ENCODE measurements around the gene TMCO4. TPM values are rescaled to one million over a fixed set of nuclear protein-coding genes. Genes with fewer than 3 reads are reported as not detected.

TMCO4 gene
- total and polyA plus RNA-seq, 2 donors (not counting 1 experiment from before 2014, with no cell fraction given) = 21.7 to 31.3 TPM

GRCh38 chr1:19747761-19748160 is 52.0 kb downstream of the TMCO4 start:
- ATAC-seq (ENCODE audit: low read depth) = no peak
- Mint-ChIP-seq H3K4me3 (no peak overlapping the region), H3K4me1 (no peaks in the 10 kb centered on the region), H3K9me3 (ENCODE audit: insufficient read depth) (no peaks in the 10 kb centered on the region), H3K27me3 (no peaks in the 10 kb centered on the region), H3K27ac (no peak overlapping the region)
- Histone ChIP-seq H2AFZ (ENCODE audit: insufficient read depth, low read depth, low read length, poor library complexity, severe bottlenecking) (no peak overlapping the region), H3K36me3 (replicated peaks in 1 of 2; ENCODE audit: control extremely low read depth in 1 of 2, control insufficient read depth in 1 of 2, extremely low read depth in 1 of 2, insufficient read depth in 2 of 2, low read length in 1 of 2) (peaks cover 0 to 46% of the 10 kb centered on the region in 2 experiments), H3K27ac (ENCODE audit: low read length in 2 of 2) (no peak overlapping the region), H3K27me3 (replicated peaks in 1 of 4; ENCODE audit: control extremely low read depth in 1 of 4, control insufficient read depth in 3 of 4, insufficient read depth in 4 of 4, low read length in 3 of 4) (no peaks in the 10 kb centered on the region), H3K9me3 (ENCODE audit: control extremely low read depth in 1 of 3, control insufficient read depth in 2 of 3, insufficient read depth in 1 of 3, low read length in 2 of 3) (no peaks in the 10 kb centered on the region), H3K9ac (ENCODE audit: low read length) (no peak overlapping the region), H3K4me3 (ENCODE audit: control extremely low read depth in 1 of 5, extremely low read depth in 1 of 5, insufficient read depth in 1 of 5, low read depth in 2 of 5, low read length in 4 of 5) (no peak overlapping the region), H4K20me1 (ENCODE audit: control insufficient read depth, insufficient read depth, low read length, poor library complexity, severe bottlenecking) (no peaks in the 10 kb centered on the region), H3K4me2 (replicated peaks; ENCODE audit: low read depth, low read length, poor library complexity, severe bottlenecking) (no peak overlapping the region), H3K79me2 (ENCODE audit: control insufficient read depth, insufficient read depth, low read length) (no peaks in the 10 kb centered on the region), H3K4me1 (ENCODE audit: control insufficient read depth in 2 of 2, insufficient read depth in 2 of 2, low read length in 2 of 2) (no peaks in the 10 kb centered on the region)
- no peak for TF ChIP-seq EZH2 (IDR thresholded peaks at IDR 0.05; ENCODE audit: borderline replicate concordance, insufficient read depth, low read depth, low read length, poor library complexity, severe bottlenecking)
- TF ChIP-seq, protein P1, sequence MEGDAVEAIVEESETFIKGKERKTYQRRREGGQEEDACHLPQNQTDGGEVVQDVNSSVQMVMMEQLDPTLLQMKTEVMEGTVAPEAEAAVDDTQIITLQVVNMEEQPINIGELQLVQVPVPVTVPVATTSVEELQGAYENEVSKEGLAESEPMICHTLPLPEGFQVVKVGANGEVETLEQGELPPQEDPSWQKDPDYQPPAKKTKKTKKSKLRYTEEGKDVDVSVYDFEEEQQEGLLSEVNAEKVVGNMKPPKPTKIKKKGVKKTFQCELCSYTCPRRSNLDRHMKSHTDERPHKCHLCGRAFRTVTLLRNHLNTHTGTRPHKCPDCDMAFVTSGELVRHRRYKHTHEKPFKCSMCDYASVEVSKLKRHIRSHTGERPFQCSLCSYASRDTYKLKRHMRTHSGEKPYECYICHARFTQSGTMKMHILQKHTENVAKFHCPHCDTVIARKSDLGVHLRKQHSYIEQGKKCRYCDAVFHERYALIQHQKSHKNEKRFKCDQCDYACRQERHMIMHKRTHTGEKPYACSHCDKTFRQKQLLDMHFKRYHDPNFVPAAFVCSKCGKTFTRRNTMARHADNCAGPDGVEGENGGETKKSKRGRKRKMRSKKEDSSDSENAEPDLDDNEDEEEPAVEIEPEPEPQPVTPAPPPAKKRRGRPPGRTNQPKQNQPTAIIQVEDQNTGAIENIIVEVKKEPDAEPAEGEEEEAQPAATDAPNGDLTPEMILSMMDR (IDR thresholded peaks at IDR 0.05) = no peak
- POLR2A ChIA-PET = no interaction called here
- intact Hi-C loops (cut with micrococcal nuclease) = no loop called here
- CTCF ChIA-PET = no interaction called here
- no peak for DNase-seq
- WGBS (ENCODE audit: insufficient coverage) = no CpG with 5 or more reads among the region's 1 CpG

GRCh38 chr1:19744886-19745285 is 54.8 kb downstream of the TMCO4 start:
- intact Hi-C loops (cut with micrococcal nuclease) = no loop called here
- H3K36me3 ChIP-seq (replicated peaks in 1 of 2; ENCODE audit: control extremely low read depth in 1 of 2, control insufficient read depth in 1 of 2, extremely low read depth in 1 of 2, insufficient read depth in 2 of 2, low read length in 1 of 2) = peaks cover 0 to 33% of the 10 kb centered on the region in 2 experiments
- POLR2A ChIA-PET = interaction anchor here (0.6 kb wide), 1 partner anchor 524 kb away, joined by 5 read pairs; no protein-coding TSS in a partner anchor

More at GRCh38 chr1:19744886-19745285, 54.8 kb downstream of the TMCO4 start:
- Histone ChIP-seq H3K9me3 (ENCODE audit: control extremely low read depth in 1 of 3, control insufficient read depth in 2 of 3, insufficient read depth in 1 of 3, low read length in 2 of 3) (peaks cover 0 to 2% (median 0%) of the 10 kb centered on the region in 3 donors), H3K4me2 (replicated peaks; ENCODE audit: low read depth, low read length, poor library complexity, severe bottlenecking) (no peak overlapping the region), H3K79me2 (ENCODE audit: control insufficient read depth, insufficient read depth, low read length) (no peaks in the 10 kb centered on the region), H3K4me1 (ENCODE audit: control insufficient read depth in 2 of 2, insufficient read depth in 2 of 2, low read length in 2 of 2) (no peaks in the 10 kb centered on the region), H4K20me1 (ENCODE audit: control insufficient read depth, insufficient read depth, low read length, poor library complexity, severe bottlenecking) (no peaks in the 10 kb centered on the region), H3K27ac (ENCODE audit: low read length in 2 of 2) (no peak overlapping the region), H2AFZ (ENCODE audit: insufficient read depth, low read depth, low read length, poor library complexity, severe bottlenecking) (no peak overlapping the region), H3K27me3 (replicated peaks in 1 of 4; ENCODE audit: control extremely low read depth in 1 of 4, control insufficient read depth in 3 of 4, insufficient read depth in 4 of 4, low read length in 3 of 4) (no peaks in the 10 kb centered on the region), H3K9ac (ENCODE audit: low read length) (no peak overlapping the region), H3K4me3 (ENCODE audit: control extremely low read depth in 1 of 5, extremely low read depth in 1 of 5, insufficient read depth in 1 of 5, low read depth in 2 of 5, low read length in 4 of 5) (no peak overlapping the region)
- DNase-seq (no peak), ATAC-seq (ENCODE audit: low read depth) (no peak)
- Mint-ChIP-seq H3K27ac (no peak overlapping the region), H3K27me3 (no peaks in the 10 kb centered on the region), H3K4me3 (no peak overlapping the region), H3K4me1 (no peaks in the 10 kb centered on the region), H3K9me3 (ENCODE audit: insufficient read depth) (no peaks in the 10 kb centered on the region)
- WGBS (ENCODE audit: insufficient coverage) = 100% methylated on average over 1 of the region's 1 CpG
- TF ChIP-seq, protein P1 (IDR thresholded peaks at IDR 0.05) = no peak
- TF ChIP-seq EZH2 (IDR thresholded peaks at IDR 0.05; ENCODE audit: borderline replicate concordance, insufficient read depth, low read depth, low read length, poor library complexity, severe bottlenecking) = no peak
- CTCF ChIA-PET = no interaction called here

All from B cell (primary cell).